ENCODE measurements around the gene LBHD1.

The LBHD1 gene

DNA sequence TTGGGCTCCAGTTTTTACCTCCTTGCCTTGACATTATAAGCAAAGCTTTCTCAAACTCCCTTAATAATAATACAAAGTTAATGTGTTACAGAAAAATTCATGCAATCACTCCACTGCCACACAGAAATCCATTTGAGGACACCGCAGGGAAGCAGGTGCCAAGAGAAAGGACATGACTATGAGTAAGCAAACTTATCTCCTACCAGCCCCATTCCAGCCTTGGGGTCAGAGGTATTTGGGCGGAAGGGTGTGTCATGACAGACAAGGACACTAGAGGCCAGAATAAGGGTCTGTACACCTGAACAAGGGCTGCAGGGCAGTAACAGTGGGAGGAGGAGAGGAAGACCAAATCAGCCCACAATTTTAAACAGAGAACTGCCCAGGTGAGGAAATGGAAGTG, 41.3 kb upstream of the LBHD1 start:
- Mint-ChIP-seq H3K9me3 (no peaks in the 10 kb centered on the region), H3K27me3 (ENCODE audit: low read depth) (no peaks in the 10 kb centered on the region), H3K27ac (peak overlapping the region; percentile 60 to 86 (median 80)), H3K36me3 (ENCODE audit: low read depth) (peaks cover 73% of the 10 kb centered on the region), H3K4me1 (peaks cover 21% of the 10 kb centered on the region), H3K4me3 (no peak overlapping the region)
- TF ChIP-seq, protein P1, sequence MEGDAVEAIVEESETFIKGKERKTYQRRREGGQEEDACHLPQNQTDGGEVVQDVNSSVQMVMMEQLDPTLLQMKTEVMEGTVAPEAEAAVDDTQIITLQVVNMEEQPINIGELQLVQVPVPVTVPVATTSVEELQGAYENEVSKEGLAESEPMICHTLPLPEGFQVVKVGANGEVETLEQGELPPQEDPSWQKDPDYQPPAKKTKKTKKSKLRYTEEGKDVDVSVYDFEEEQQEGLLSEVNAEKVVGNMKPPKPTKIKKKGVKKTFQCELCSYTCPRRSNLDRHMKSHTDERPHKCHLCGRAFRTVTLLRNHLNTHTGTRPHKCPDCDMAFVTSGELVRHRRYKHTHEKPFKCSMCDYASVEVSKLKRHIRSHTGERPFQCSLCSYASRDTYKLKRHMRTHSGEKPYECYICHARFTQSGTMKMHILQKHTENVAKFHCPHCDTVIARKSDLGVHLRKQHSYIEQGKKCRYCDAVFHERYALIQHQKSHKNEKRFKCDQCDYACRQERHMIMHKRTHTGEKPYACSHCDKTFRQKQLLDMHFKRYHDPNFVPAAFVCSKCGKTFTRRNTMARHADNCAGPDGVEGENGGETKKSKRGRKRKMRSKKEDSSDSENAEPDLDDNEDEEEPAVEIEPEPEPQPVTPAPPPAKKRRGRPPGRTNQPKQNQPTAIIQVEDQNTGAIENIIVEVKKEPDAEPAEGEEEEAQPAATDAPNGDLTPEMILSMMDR (IDR thresholded peaks at IDR 0.05; ENCODE audit: unreplicated experiment in 3 of 3): no peak

DNA sequence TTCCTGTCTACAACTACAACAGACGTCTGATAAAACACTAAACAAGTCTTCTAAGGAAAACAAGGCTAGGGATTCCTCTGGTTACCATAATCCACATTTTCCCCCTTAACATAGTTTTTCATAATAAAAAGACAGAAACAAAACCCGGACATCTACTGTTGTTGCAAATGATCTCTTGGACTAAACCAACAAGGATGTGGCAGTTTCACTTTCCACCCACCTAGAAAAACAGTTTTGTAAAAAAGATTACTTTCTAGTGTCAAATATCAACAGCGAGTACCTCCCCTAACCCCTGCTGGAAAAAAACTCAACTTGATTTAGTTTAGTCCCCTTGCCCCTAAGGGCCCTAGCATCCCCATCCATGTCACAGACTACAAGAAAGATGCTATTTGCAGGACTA, 40.8 kb upstream of the LBHD1 start:
- peak overlapping the region; percentile 60 to 86 (median 80) for H3K27ac Mint-ChIP-seq
- TF ChIP-seq, protein P1 (IDR thresholded peaks at IDR 0.05; ENCODE audit: unreplicated experiment in 3 of 3): no peak

DNA sequence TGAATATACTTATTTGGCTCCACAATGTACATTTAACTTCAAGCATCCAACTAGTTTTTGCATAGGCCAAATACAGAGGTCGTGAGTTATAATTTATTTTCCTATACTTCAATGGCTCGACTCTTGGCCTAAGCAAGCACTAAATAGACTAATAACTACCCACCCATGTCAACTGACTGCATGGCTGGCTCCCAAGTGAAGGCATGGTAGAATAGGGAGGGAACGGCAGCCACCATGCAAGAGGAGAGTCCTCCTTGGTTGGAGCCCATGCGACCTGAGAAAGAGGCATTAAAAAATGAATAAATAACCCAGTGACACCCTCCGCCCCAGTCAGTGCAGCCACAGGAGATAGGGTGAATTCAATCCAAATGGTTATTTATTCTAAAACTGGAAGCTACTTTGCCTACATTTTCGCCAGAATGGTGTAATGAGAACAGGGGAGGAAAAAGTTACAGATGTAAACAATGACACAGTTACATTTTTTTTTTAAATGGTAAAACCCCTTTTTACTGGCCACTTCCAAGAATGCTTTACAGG, 40.3 kb upstream of the LBHD1 start:
- Mint-ChIP-seq H3K4me1 (peaks cover 29% of the 10 kb centered on the region), H3K9me3 (no peaks in the 10 kb centered on the region), H3K27me3 (ENCODE audit: low read depth) (no peaks in the 10 kb centered on the region), H3K4me3 (peak overlapping the region in 2 of 3 experiments; percentile 13 to 20), H3K27ac (peak overlapping the region; percentile 60 to 86 (median 80)), H3K36me3 (ENCODE audit: low read depth) (peaks cover 63% of the 10 kb centered on the region)
- TF ChIP-seq, protein P1 (IDR thresholded peaks at IDR 0.05; ENCODE audit: unreplicated experiment in 3 of 3): no peak

More for the DNA sequence above, 40.8 kb upstream of the LBHD1 start:
- H3K9me3 Mint-ChIP-seq: no peaks in the 10 kb centered on the region
- no peak overlapping the region for H3K4me3 Mint-ChIP-seq
- H3K36me3 Mint-ChIP-seq (ENCODE audit: low read depth): peaks cover 68% of the 10 kb centered on the region
- no peaks in the 10 kb centered on the region for H3K27me3 Mint-ChIP-seq (ENCODE audit: low read depth)
- H3K4me1 Mint-ChIP-seq: peaks cover 24% of the 10 kb centered on the region

DNA sequence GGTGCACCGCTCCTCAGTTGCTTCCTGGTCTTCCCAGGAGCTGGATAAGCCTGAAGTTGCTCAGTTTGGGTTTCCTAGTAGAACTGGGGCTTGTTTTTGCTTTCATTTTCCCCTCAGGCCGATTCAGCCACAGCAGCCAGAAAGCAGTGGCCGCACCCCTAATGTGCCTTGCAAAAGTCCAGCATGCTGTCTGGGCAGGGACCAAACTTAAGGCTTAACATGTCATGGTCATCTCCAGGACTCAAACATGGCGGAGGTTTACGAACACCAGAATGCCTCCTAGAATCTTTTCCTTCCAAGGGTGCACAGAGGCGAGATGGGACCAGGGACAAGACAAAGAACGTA, 37.9 kb upstream of the LBHD1 start:
- Mint-ChIP-seq H3K27me3 (ENCODE audit: low read depth) (no peaks in the 10 kb centered on the region), H3K9me3 (no peaks in the 10 kb centered on the region), H3K27ac (peak overlapping the region; percentile 96 to 99 (median 97)), H3K4me3 (peak overlapping the region; percentile 83 to 91 (median 90)), H3K36me3 (ENCODE audit: low read depth) (peaks cover 42% of the 10 kb centered on the region), H3K4me1 (peaks cover 48% of the 10 kb centered on the region)
- TF ChIP-seq, protein P1 (IDR thresholded peaks at IDR 0.05; ENCODE audit: unreplicated experiment in 3 of 3): no peak

DNA sequence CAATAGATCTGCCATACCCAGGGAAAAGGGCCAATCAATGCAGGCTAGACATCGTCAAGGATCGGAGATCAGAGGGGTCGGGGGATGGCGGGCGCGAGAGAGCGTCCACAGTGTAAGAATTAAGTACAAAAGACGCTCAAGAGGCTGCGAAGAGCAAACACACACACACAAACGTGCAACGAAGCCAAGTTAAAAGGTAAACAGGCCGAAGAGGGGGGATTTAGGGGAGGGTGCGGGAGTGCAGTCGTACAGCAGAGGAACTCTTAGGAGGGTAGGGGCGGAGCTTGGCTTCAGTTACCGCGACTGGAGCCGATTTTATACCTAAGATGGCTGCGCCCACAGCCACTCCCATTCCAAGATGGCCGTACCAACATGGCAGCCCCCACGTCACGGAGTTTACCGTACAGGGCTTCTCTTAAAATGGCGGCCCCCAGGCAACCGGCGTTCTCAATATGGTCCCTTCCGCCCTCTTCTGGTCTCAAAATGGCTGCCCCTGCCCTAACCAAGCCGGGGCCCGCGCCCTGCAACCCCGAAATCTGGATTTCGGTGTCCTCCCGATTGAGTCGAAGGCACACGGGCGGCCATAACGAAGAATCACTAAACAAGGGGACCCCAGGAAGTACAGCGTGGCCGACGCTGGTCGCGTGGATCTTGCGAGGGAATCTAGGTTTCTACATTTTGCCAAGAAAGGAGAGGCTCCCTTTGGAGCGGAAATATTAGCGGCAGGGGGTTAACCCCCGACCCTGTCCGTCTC, 37.4 kb upstream of the LBHD1 start:
- Mint-ChIP-seq H3K9me3 (no peaks in the 10 kb centered on the region), H3K4me1 (peaks cover 49% of the 10 kb centered on the region), H3K27ac (peak overlapping the region; percentile 96 to 99 (median 97)), H3K4me3 (peak overlapping the region; percentile 83 to 91 (median 90)), H3K36me3 (ENCODE audit: low read depth) (peaks cover 38% of the 10 kb centered on the region), H3K27me3 (ENCODE audit: low read depth) (no peaks in the 10 kb centered on the region)
- TF ChIP-seq, protein P1 (IDR thresholded peaks at IDR 0.05; ENCODE audit: unreplicated experiment in 3 of 3): no peak

All from nephron (organoid).